ENCODE measurements around the gene LRIG2.
"Not testable (repeated sequence)": the region's sequence is repeated elsewhere in the genome, so short reads cannot be mapped to it uniquely, and the experiment has no call there.

The LRIG2 gene

GRCh38 chr1:113072757-113073478 is at the start of gene LRIG2:
TSS of gene LRIG2 (plus strand) at chr1:113073198. CDS start at chr1:113073407, 209 bp downstream.
- peak; percentile 98 to 99 for DNase-seq

DNA sequence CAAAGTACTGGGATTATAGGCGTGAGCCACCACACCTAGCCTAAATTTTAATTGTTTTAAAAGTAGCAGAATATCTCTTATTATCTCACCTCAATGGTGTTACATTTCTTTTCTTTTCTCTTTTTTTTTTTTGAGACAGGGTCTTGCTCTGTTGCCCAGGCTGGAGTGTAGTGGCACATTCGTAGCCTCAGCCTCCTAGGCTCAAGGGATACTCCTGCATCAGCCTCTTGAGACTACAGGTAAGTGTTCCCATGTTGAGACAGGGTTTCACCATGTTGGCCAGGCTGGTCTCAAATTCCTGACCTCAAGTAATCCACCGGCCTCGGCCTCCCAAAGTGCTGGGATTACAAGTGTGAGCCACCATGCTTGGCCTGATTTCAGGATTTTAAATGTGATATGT is 49.7 kb upstream of the LRIG2 start:
- not testable (repeated sequence) for DNase-seq

GRCh38 chr1:113027007-113027406 is 46.0 kb upstream of the LRIG2 start:
- no peak for DNase-seq

DNA sequence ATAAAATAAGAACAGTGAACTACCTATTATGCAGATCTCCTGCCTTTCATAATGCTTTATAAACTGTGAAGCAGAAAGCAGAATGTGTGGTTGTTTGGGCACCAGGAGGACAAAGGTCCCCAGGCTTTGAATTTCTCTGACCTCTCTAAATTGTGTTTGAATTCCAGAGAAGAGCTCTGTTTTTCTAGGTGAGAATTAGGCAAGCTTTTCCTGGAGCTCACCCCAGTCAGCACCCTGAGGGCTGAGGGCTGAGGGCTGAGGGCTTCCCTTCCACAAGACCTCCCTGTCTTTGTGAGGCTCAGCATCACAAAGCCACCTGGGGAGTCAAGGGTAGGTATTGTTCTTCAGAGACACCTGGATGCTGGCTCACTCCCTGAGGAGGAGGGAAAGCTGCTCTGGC is 45.5 kb upstream of the LRIG2 start:
- no peak for DNase-seq

DNA sequence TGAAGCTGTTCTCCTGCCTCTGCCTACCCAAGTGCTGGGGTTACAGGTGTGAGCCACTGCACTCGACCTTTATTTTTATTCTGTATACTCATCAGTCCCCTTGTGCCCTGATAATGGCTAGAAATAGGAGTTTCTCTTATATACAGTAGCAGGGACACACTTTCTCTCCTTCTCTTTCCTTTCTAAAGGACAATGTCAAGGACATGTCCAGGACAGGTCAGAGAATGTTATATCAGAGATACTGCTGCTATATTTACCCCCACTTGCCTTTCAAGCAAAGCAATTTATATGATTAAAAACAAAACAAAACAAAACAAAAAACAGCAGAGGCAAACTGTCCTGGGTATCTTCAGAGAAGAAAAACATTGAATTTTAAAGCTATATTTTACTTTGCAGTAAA is 43.2 kb upstream of the LRIG2 start:
- DNase-seq = no peak

GRCh38 chr1:113031171-113031933 is 41.6 kb upstream of the LRIG2 start:
- no peak for DNase-seq

GRCh38 chr1:113035086-113035485 is 37.9 kb upstream of the LRIG2 start:
- no peak for DNase-seq

- no peak for DNase-seq
These were observed 36.2 kb upstream of the LRIG2 start for GRCh38 chr1:113036639-113037321.

- DNase-seq = no peak
These were observed 33.0 kb upstream of the LRIG2 start for GRCh38 chr1:113040041-113040440.

GRCh38 chr1:113040718-113041412 is 32.1 kb upstream of the LRIG2 start:
- DNase-seq = no peak

GRCh38 chr1:113041569-113042284 is 31.3 kb upstream of the LRIG2 start:
- DNase-seq = no peak

DNA sequence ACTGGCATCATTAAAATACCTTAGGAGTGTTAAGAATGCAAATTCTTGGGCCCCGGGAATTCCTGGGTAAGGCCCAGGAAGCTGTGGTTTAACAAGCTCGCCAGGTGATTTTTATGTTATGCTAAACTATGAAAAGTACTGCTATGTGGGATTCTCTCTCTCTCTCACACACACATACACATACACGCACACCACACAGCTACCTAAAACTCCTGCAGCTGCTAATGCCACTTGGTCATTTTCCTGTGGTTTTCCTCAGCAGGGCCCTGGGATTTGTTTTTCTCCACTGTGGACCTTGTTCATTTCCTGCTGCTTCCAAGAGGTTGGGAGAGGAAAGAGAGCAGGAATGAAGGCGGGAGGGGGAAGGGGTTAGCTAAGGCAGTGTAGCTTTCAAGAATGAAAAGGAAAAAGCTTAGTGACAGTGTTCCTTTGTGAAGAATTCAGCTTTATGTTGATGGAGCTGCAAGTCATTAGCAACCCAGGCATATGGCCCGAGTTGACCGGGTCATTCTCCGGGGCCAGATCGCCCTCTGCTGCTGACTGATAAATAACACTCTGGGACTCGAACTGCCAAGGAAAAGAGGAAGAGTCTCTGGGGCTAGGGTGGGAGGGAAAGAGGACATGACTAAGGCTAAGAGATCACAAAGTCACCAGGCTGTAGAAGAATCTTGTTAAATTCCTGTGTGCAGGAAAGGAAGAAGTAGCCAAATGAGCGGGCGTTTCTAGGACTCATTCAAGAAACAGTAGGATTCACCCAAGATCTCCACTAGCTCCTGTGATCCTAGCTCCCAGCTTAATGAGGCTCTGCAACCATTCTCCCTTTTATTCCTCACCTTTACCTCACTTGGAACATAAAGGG is 30.5 kb upstream of the LRIG2 start:
- peak; percentile 92 to 93 for DNase-seq

DNA sequence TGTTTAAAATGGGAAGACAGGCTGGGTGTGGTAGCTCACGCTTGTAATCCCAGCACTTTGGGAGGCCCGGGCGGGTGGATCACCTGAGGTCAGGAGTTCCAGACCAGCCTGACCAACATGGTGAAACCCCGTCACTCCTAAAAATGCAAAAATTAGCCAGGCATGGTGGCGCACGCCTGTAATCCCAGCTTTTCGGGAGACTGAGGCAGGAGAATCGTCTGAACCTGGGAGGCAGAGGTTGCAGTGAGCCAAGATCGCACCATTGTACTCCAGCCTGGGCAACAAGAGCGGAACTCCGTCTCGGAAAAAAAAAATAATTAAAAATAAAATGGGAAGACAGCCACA is 29.9 kb upstream of the LRIG2 start:
- DNase-seq = not testable (repeated sequence)

DNA sequence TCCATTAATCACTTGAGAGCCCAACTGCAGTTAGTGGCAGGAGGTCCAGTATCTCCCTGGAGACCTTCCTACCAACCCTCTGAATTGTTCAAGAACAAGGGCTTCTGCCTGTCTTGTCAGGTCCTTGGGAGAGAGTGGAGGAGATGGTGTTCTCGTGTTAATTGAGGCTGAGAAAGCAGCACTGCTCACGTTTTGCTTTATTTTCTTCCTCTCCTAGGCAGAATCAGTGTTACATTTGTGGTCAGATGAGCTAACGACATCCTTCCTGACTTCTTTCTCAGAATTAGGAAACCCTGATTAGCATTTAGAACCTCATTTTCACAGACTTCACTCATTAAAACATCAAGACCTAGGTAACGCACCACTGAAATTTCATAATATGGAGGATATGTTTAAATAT is 26.4 kb upstream of the LRIG2 start:
- peak; percentile 26 to 58 for DNase-seq

DNA sequence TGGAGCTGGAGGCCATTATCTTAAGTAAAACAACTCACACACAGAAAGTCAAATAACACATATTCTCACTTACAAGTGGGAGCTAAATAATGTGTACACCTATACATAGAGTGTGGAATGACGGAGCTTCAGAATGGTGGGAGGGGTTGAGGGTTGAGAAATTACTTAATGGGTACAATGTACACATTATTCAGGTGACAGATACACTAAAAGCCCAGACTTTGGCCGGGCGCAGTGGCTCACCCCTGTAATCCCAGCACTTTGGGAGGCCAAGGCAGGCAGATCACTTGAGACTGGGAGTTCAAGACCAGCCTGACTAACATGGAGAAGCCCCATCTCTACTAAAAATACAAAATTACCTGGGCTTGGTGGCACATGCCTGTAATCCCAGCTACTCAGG is 24.9 kb upstream of the LRIG2 start:
- DNase-seq = no peak

GRCh38 chr1:113053344-113054126 is 19.5 kb upstream of the LRIG2 start:
- no peak for DNase-seq

DNA sequence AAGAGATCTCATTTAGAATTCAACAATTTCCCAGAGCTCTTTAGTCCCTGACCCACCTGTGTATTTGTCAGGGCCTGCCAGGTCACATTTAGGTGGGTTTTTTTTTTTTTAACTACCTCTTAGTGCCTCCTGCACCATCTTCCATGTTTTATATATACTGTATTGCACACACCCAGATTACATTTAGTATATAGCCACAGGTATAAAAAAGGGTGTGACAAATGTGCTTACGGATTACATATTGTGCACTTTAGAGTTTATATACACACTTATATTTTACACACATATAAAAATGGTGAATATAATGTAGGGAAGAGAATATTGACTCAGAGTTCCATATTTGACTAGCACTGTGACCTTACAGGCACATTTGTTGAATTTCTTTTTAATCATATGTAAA is 17.4 kb upstream of the LRIG2 start:
- no peak for DNase-seq

- DNase-seq = no peak
These were observed 16.0 kb upstream of the LRIG2 start for GRCh38 chr1:113057006-113057405.

DNA sequence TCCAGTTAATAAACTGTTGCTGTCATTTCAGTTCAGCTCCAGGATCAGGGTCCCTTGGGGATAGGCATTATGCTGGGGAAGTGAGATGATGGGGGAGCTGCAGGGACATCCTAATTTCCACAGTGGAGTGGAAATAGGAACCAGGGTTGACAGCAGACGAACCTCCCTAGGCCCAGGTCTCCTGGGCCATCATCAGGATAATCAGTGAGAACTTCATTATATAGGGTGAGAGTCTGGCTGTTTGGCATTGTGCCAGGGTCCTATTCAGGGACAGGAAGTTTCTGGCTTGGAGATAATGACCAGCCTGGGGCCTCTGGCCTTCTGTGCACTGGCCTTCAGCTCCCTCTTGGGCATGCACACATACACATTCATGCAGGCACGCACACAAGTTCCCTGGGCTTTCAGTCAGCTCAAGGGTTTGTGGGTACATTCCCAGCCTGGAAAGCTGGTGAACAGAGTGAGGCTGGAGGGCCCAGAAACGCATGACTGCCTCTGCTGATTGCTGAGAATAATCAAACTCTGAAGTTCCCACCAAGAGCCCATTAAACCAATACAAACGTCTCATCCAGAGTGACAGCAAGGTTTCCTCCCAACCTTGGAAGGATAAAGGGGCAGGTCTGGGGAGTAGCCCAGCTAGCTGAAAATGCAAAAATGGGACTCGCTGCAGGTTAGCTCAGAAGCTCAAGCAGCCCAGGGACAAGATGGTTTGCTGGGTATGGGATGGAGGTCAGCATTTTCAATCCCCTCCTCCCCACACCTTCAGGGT is 13.9 kb upstream of the LRIG2 start:
- no peak for DNase-seq

- DNase-seq = not testable (repeated sequence)
These were observed 9.5 kb upstream of the LRIG2 start for GRCh38 chr1:113063456-113063855.

Data from inflammatory macrophage treated with lipopolysaccharide for 1 hour (primary cell).